Right cardiac atrium (tissue), 5 donors: ENCODE results near the gene RNU1-3. TPM values are rescaled to one million over a fixed set of nuclear protein-coding genes. Genes with fewer than 3 reads are reported as not detected.

Experiments used
- polyA plus RNA-seq: library from polyadenylated mRNA; stranded (reverse); fragments of 200-250 nt; gene quantifications from one replicate; pipeline ENCODE4 v1.2.3, GENCODE V29; 2013
- total RNA-seq, 4 donors: library from RNA; stranded (reverse); fragmentation: NEBNext Ultra II Directional; extraction: Animal tissue kit (Norgen Biotek cat#: 25700); gene quantifications; one replicate each; pipeline ENCODE4 v1.2.1, GENCODE V29; 2021
- donor health status: healthy with polysubstance abuse.
- donor health status: DM: no; HTN: yes; CAD: no.
- donor health status: DM: no; HTN: no; CAD: no.
- donor health status: DM: no; HTN: yes; CAD: no; lungs with severe emphysema.
- donor health status: DM: yes; HTN: yes; CAD: no.

Gene RNU1-3
- total and polyA plus RNA-seq, 5 donors: 3,675 to 8,578 (median 7,073) TPM; not detected in 1

Other genes with a start within 250 kb of the RNU1-3 start
- not detected for gene SPATA21, start 229.5 kb downstream of the RNU1-3 start, total RNA-seq
- 0.23 TPM for gene SPATA21, start 229.5 kb downstream of the RNU1-3 start, polyA plus RNA-seq
- 10 to 100 TPM; 14.1 to 19.0 (median 18.1) TPM for gene NECAP2, start 226.2 kb downstream of the RNU1-3 start, total RNA-seq
- 14.6 TPM for gene NECAP2, start 226.2 kb downstream of the RNU1-3 start, polyA plus RNA-seq
- gene RNU1-1, start 152.7 kb downstream of the RNU1-3 start, total RNA-seq: 1,000 to 10,000 TPM; 3,675 to 8,578 (median 7,073) TPM
- not detected for gene RNU1-1, start 152.7 kb downstream of the RNU1-3 start, polyA plus RNA-seq
- 10 to 100 TPM in 3 of 4 donors, 1 to 10 TPM in 1; 8.9 to 18.7 (median 15.7) TPM for gene NBPF1, start 53.4 kb downstream of the RNU1-3 start, total RNA-seq
- gene NBPF1, start 53.4 kb downstream of the RNU1-3 start, polyA plus RNA-seq: 6.5 TPM
- gene RNU1-4, start 73.6 kb upstream of the RNU1-3 start, total RNA-seq: 1,000 to 10,000 TPM; 3,675 to 8,578 (median 7,073) TPM
- not detected for gene RNU1-4, start 73.6 kb upstream of the RNU1-3 start, polyA plus RNA-seq
- gene RNU1-2, start 229.0 kb upstream of the RNU1-3 start, total RNA-seq: 1,000 to 10,000 TPM; 3,675 to 8,578 (median 7,073) TPM
- not detected for gene RNU1-2, start 229.0 kb upstream of the RNU1-3 start, polyA plus RNA-seq